ENCODE results near the gene CREG2.

Gene CREG2

DNA sequence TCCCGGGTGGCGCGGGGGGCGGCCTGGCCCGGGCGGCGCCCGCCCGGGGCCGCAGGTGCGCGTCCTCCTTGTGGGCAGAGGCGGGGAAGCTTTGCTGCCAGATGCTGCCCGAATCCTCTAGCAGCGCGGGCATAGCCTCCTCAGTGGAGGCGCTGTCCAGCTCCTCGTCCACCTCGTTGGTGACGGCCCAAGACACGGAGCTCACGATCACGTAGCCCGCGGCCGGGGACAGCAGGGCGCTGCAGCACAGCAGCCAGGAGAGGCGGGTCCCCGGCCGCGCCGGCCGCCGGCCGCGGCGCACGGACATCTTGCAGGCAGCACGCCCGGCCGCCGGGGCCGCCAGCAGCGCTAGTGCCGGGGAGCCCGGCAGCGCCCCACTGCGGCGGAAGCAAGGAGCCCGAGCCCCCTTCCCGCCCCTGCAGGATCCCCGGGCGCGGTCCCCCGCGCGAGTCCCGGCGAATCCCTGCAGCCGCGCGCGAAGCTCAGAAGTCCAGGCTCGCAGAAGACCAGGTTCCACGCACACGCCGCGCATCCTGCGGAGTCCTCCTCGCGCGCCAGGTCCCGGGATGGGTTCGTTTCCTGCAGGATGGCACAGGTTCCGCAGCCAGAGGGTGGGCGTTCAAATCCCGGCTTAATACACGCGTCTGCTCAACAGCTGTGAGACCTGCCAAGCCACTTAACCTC, at the start of gene CREG2:
CREG2 (minus strand) TSS at position 353 of the 684 bp plus-strand sequence; CDS start at position 307, 46 bp downstream.
- peak; percentile 68 for DNase-seq

GRCh38 chr2:101435001-101435862, 47.9 kb upstream of the CREG2 start:
- no peak for DNase-seq

- no peak for DNase-seq
Measured at GRCh38 chr2:101433465-101433864, 46.2 kb upstream of the CREG2 start.

DNA sequence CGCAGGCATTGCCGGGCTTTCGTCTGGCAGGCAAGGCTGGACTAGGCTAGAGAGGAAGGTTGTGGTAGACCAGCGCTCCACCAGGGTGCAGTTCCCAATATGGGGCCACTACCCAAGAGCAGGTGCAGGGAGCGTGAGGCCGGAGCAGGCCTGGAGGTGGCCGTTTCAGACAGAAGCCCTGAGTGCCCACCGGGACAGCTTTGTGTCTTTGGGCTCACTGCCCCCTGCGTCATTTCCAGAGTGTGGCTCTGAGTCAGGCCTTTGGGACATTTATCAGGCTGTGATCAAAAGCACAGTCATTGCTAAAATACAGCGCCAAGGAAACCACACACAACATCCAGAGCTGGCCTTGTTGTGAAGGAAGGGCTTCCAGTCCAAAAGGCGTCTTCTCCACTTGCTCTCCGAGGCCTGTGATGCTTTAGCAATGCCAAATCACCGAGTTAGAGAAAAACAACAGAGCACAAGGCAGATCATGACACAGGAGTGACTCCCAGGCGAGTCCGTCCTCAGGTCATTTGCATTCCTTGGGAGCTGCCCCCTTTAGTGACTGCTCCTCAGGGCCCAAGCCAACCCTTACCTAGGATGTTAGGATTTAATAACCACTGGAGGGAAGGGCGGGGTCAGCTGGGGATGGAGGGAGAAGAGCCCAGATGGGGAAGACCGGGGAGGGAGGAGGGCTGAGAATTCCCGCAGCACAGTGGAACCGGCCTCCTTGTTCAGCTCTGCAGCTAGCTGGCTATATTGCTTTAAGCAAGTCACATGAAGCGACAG, 45.3 kb upstream of the CREG2 start:
- DNase-seq = no peak

DNA sequence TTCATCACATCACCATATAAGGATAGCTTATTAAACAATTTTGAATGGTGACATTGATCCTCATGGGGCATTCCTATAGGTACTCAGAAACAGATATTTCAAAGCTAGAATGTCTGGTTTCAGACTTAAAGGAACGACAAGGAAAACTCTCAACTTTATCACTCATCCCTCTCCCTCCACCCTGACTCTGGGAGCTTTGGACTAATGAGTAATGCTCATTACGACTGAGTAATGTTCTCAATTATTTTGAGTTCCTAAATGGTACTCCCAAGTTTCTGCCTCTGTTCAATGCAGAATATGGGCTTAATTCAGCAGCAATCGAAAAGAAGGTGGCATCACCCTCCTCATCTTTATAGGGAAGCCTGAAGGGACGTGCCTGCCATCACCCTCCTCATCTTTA, 44.2 kb upstream of the CREG2 start:
- DNase-seq = no peak

DNA sequence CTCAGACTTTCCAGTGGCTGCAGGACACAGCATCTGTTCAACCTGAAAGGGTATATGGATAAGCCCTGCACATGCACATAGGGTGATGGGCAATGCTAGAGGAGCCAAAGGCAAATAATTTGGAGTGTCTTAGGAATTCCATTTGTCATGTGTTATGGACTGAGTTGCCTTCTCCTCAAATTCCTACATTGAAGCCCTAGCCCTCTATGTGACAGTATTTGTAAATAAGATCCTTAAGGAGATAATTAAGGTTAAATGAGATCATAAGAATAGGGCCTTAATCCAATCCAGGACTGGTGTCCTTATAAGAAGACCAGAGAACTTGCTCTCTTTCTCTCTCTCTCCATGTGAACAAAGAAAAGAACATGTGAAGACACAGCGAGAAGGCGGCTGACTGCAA, 42.9 kb upstream of the CREG2 start:
- no peak for DNase-seq

DNA sequence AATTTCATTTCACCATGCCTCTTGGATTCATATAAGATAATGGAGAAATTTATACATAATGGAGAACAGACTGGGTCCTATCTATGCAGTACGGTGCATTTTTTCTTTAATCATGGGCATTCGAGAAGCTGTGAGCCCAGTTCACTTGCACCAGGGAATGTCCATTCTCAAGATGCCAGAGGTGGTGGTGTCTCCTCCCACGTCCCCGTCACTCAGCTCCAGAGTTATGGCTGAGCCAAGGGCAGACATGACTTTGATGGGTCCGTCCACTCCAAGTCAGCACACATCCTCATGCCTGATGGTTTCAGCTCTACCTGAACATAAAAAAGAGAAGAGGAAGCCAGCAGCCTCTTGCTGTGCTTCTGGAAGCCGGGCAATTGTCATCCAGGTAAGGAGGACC, 42.1 kb upstream of the CREG2 start:
- no peak for DNase-seq

DNA sequence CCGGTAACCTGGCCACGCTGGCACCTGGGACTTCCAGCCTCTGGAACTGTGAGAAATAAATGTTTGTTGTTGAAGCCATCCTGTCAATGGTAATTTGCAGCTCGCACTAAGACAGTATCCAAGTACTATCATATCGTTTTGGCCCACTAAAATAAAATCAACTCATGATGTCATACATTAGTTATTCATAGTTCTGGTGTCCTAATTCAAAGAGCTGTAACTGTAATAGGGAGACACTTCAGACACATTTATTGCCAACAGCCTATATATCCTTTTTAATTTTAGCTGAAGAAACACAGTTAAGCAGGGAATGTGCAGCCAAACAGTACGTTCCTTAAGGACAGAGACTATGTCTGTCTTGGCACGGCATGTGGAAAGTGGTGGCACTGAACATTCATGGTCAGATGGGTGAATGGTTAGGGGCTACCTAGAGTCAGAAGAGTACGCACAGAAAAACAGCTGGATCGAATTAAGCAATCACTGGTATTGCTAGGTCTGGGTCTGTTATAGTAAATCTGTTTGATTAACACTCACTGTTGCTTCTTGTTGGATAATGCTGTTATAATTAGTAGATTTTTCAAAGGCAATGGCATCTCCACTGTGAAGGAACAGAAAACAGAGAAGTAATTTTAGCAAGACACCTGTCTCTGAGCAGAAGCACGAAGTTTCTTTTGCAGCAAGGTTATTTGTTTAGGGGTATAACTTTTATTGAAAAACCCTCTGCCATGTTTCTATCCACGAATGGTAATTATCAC, 41.3 kb upstream of the CREG2 start:
- DNase-seq = no peak

GRCh38 chr2:101427743-101428142, 40.4 kb upstream of the CREG2 start:
- DNase-seq = no peak

DNA sequence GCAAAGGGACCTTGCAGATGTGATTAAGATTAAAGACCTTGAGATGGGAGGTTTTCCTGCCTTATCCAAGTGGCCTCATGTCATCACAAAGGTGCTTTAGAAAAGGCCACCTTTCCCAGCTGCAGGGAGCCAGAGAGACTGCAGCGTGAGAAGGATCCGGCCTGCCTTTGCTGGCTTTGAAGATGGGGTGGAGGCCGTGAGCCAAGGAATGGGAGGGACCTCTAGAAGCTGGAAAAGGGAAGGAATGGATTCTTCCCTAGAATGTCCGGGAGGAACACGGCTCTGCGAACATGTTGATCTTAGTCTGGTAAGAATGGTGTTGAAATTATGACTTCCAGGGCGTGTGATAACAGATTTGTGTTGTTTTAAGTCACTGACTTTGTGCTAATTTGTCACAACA, 39.9 kb upstream of the CREG2 start:
- DNase-seq = no peak

GRCh38 chr2:101426822-101427221, 39.5 kb upstream of the CREG2 start:
- DNase-seq = no peak

DNA sequence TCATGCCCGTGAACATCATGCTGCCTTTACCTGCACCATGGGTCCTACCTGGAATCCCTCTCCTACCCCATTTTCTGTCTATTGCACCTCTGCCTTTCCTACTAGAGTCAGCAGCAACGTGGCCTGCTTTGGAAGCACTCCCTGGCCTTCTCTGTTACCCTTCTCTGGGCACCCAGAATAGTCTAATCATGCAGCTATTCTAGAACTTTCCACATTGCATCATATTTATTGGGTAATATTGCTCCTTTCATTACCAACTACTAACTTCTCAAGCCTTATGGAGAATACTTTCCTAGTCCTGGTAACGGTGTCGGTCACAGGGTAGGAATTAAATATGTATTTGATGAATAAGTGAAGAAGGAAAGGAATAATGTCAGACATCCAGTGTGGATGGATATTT, 33.3 kb upstream of the CREG2 start:
- DNase-seq = no peak

- DNase-seq = peak; percentile 62
Measured at GRCh38 chr2:101419096-101419663, 31.9 kb upstream of the CREG2 start.

GRCh38 chr2:101418460-101419095, 31.3 kb upstream of the CREG2 start:
- no peak for DNase-seq

DNA sequence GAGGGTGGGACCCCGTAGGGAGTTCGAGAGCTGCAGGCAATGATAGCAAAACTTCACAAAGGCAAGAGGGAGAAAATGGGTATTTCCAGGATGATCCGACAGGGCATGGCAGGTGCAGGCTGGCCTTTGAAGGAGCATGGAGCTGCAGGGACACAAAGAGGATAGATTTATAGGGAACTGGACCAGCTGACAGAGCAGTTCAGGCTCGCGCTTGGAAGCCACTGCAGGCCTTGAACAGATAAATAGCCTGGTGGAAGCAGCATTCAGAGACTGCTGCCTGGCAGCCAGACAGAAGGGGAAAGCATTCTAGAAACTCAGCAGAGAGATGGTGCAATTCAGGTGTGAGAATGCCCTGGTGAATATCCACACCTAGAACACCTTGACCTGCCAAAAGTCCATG, 29.3 kb upstream of the CREG2 start:
- no peak for DNase-seq

- no peak for DNase-seq
Measured at GRCh38 chr2:101415884-101416283, 28.6 kb upstream of the CREG2 start.

GRCh38 chr2:101415220-101415619, 27.9 kb upstream of the CREG2 start:
- DNase-seq = no peak

- no peak for DNase-seq
Measured at GRCh38 chr2:101412092-101412694, 24.9 kb upstream of the CREG2 start.

DNA sequence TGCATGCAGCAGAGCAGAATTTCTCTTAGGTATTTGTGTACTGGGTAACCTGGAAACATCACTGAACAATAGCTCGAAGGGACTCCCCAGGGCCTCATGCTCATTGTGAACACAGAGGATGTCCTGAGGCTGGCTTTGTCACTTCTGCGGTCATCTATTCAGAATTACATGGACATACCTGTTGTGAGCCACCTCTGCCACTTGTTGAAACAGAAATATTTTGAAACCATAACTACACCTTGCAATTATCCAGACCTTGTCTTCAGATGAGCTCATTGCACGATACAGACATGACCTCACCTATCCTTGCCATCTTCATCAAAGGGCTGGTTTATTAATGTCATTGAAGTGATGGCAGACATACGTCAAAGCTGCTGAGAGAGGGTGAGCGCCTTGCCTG, 23.4 kb upstream of the CREG2 start:
- DNase-seq = no peak

DNA sequence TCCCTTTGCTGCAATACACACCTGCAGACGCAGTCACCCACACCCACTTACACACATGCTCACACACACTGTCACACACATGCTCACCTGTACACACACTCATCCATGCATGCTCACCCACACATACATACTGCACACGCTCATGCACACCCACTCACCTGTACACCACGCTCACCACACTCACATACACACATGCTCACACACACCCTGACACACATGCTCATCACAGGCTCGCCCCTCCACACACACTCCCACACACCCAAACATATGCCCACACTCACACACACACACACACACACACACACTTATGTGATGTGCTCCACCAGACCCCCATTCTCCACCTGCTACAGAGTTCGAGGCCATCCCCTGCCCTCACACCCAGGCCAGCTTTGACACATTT, 22.8 kb upstream of the CREG2 start:
- no peak for DNase-seq

- DNase-seq = no peak
Measured at GRCh38 chr2:101409699-101410098, 22.4 kb upstream of the CREG2 start.

DNA sequence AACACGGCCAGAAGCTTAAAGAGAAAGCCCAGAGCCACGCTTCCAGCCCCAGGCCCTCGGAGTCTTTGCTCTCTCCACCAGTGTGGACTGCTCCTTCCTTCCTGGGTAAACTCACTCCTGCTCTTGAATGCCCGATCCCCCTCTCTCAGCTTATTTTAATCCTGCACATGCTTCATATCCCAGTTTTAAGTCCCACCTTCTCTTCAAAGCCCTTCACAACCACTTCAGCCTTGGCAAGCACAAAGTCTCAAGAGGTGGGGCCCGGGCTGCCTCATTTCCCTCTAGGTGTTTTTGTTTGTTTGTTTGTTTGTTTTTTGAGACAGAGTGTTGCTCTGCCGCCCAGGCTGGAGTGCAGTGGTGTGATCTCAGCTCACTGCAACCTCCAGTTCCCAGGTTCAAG, 21.6 kb upstream of the CREG2 start:
- DNase-seq = no peak

All from stimulated activated CD8-positive, alpha-beta memory T cell treated with anti-CD3 and anti-CD28 coated beads, Interleukin-4, amount 100 ng/mL, for 48 hours (primary cell).